Stimulated activated CD8-positive, alpha-beta memory T cell treated with anti-CD3 and anti-CD28 coated beads, Interleukin-15, amount 100 ng/mL, for 24 hours (primary cell): Measurements from ENCODE around the gene MCU.
"Not testable (repeated sequence)": the region's sequence is repeated elsewhere in the genome, so short reads cannot be mapped to it uniquely, and the experiment has no call there.

Experiments used
- DNase-seq: peaks from one replicate; pipeline ENCODE4 v3.0.0-alpha.2; 2020; ENCODE audit warnings: low read depth

The MCU gene

GRCh38 chr10:72903941-72904446 lies 212.1 kb downstream of the MCU start:
- not testable (repeated sequence) for DNase-seq

GRCh38 chr10:72904806-72905205 lies 212.9 kb downstream of the MCU start:
- DNase-seq, result no peak

GRCh38 chr10:72906446-72906845 lies 214.5 kb downstream of the MCU start:
- no peak for DNase-seq

DNA sequence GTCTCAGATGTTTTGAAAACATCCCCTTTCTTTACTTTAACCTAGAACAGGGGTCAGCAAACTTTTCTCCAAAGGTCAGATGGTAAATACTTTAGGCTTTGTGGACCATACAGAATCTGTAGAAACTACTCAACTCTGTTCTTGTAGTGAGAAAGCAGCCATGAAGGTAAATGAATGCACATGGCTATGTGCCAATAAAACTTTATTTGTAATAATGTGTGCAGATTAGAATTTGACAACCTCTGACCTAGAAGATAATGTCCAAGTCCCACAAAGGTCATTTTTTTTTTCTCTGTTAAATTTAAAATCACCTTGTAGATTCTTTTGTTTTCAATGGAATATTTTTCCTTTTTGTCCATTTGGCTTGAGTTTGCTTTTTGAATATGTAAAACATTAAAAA lies 218.8 kb downstream of the MCU start:
- no peak for DNase-seq

DNA sequence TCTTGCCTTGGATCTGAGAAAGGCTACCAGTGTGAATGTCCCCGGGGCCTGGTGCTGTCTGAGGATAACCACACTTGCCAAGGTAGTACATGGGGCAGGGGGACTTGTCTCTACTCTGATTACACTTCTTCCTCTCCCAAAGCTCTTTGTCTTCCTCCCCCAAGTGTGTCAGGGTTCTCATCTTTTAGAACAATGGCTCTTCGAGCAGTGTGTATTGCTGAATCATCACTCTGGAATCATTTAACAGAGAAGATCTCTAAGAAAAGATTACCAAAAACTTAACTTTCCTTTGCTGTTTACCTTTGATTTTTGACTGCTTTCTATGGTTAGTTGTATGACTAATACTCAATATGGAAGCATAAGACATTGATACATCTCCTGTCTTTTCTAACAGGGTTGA lies 219.8 kb downstream of the MCU start:
- DNase-seq, result no peak

DNA sequence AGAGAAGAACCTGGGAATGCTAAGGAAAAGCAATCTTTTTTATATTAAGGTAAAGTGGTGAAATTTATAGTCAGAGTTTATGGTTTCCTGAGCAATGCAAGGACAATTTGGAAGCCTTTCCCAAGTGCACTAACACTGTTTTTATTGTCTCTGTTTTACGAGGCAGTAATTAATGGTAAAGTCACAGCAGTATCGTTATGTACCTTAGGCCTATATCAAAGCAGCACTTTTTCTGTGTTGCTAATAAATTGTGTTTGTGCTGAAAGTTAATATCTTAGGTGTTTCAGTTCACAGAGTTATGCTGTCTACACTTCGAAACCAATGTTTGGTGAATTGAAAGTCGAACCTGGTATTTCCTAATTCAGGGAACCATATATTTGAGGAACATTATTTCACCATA lies 220.8 kb downstream of the MCU start:
- no peak for DNase-seq

- DNase-seq, result no peak
Measured at GRCh38 chr10:72913287-72913686, 221.3 kb downstream of the MCU start.

GRCh38 chr10:72917201-72917600 lies 225.3 kb downstream of the MCU start:
- not testable (repeated sequence) for DNase-seq

- not testable (repeated sequence) for DNase-seq
Measured at GRCh38 chr10:72917803-72918332, 225.9 kb downstream of the MCU start.

DNA sequence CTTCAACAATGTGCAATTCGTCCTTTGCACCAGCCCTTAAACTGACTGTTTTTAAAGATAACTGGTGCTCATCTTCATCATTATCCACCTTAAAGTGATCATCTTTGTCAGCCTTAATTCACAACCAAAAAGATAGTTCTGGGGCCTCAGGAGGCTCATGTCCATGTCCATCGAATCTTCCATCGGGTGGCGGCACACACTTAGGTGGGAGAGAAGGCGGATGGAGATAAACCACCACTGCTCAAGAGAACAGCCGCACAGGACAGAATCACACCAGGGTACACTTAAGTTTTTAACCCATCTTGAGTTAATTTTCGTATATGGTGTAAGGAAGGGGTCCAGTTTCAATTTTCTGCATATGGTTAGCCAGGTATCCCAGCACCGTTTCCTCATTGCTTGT lies 226.4 kb downstream of the MCU start:
- DNase-seq, result no peak

GRCh38 chr10:72921147-72921683 lies 229.3 kb downstream of the MCU start:
- not testable (repeated sequence) for DNase-seq

DNA sequence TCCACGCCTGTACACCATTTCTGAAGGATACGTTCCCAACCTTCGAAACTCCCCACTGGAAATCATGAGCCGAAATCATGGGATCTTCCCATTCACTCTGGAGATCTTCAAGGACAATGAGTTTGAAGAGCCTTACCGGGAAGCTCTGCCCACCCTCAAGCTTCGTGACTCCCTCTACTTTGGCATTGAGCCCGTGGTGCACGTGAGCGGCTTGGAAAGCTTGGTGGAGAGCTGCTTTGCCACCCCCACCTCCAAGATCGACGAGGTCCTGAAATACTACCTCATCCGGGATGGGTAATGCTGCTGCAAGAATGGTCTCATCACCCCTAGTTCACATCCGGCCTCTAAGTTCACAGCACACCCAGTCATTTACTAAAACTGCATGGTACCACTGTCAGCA lies 232.4 kb downstream of the MCU start:
- DNase-seq, result no peak

DNA sequence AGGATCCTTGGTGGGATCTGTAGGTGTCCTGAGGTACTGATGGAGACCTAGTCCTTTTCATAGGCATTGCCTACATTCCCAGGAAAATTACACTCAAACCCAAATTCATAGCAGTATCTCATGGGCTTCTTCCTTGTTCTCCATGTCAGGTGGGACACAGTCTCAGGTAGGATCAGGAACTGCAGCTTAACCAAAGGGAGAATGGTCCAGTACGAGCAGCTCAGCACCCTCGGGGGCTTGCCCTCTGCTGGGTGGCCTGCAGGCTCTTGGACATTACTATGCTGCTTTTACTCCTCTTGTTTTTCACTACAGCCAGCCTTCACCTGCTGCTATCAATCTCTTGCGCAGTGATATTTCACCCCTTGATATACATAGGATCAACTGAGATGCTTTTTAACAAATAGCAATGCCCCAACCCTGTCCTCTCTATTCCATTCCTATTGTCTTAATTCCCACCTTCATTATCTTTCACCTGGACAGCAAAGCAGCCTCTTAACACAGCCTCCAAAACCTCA lies 234.1 kb downstream of the MCU start:
- no peak for DNase-seq

- no peak for DNase-seq
Measured at GRCh38 chr10:72927485-72927884, 235.5 kb downstream of the MCU start.

DNA sequence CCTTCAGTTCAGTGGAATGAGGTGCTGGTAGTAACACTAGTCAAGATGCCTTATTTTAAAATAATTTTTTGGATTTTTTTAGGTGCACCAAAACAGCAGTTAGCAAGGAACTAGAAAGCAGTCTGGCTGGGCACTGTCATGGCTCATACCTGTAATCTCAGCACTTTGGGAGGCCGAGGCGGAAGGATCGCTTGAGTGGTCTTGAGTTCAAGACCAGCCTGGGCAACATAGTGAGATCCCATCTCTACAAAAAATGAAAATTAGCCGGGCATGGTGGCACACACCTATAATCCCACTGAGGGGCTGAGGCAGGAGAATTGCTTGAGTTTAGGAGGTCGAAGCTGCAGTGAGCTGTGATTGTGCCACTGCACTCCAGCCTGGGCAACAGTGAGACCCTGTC lies 236.9 kb downstream of the MCU start:
- no peak for DNase-seq

DNA sequence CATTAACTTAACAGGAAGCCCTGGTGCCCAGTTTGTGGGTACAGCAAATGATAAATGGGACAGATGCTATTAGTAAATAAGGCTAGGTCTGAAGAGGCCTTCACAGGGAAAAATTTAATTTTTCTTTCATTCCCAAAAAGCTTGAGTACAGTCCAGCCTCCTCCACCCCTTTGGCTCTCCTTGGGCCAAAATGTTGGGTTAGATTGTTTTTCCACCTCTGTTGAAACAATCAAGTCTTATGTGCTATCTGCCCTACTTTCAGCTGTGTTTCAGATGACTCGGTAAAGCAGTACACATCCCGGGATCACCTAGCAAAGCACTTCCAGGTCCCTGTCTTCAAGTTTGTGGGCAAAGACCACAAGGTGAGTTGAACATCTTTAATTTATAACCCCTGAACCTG lies 238.3 kb downstream of the MCU start:
- DNase-seq, result no peak

- DNase-seq, result no peak
Measured at GRCh38 chr10:72932259-72933015, 240.5 kb downstream of the MCU start.

GRCh38 chr10:72935361-72935760 lies 243.4 kb downstream of the MCU start:
- no peak for DNase-seq
